ENCODE measurements around the gene CCDC91. TPM values are rescaled to one million over a fixed set of nuclear protein-coding genes. Genes with fewer than 3 reads are reported as not detected.

The CCDC91 gene
- total RNA-seq, 1 donor from 2014 or later = 13.5 TPM

GRCh38 chr12:28350502-28350901 lies 160.2 kb downstream of the CCDC91 start:
- Histone ChIP-seq H3K36me3 (peaks cover 4 to 12% of the 10 kb centered on the region in 2 donors), H3K27ac (no peak overlapping the region), H3K4me3 (no peak overlapping the region), H3K4me1 (no peaks in the 10 kb centered on the region), H3K27me3 (no peaks in the 10 kb centered on the region), H3K9me3 (peaks cover 0 to 5% of the 10 kb centered on the region in 2 donors)
- intact Hi-C loops (cut with DNase I) = no loop called here
- DNase-seq (ENCODE audit: low spot score in 2 of 2) = no peak
- no peak for TF ChIP-seq CTCF (IDR thresholded peaks at IDR 0.05)

- no peak overlapping the region for H3K4me3 ChIP-seq
- peaks cover 0 to 5% of the 10 kb centered on the region in 2 donors for H3K9me3 ChIP-seq
Observed at GRCh38 chr12:28351414-28351813, 161.2 kb downstream of the CCDC91 start.

GRCh38 chr12:28355161-28355560 lies 164.9 kb downstream of the CCDC91 start:
- Histone ChIP-seq H3K4me1 (no peaks in the 10 kb centered on the region), H3K27me3 (no peaks in the 10 kb centered on the region), H3K4me3 (no peak overlapping the region), H3K9me3 (peaks cover 0 to 5% of the 10 kb centered on the region in 2 donors), H3K27ac (no peak overlapping the region), H3K36me3 (peaks cover 4 to 12% of the 10 kb centered on the region in 2 donors)
- intact Hi-C loops (cut with DNase I) = no loop called here
- TF ChIP-seq CTCF (IDR thresholded peaks at IDR 0.05) = no peak
- DNase-seq (ENCODE audit: low spot score in 2 of 2) = no peak

More at GRCh38 chr12:28351414-28351813, 161.2 kb downstream of the CCDC91 start:
- no peak overlapping the region for H3K27ac ChIP-seq
- H3K27me3 ChIP-seq = no peaks in the 10 kb centered on the region
- intact Hi-C loops (cut with DNase I) = no loop called here
- no peaks in the 10 kb centered on the region for H3K4me1 ChIP-seq
- no peak for DNase-seq (ENCODE audit: low spot score in 2 of 2)
- H3K36me3 ChIP-seq = peaks cover 4 to 12% of the 10 kb centered on the region in 2 donors
- no peak for TF ChIP-seq CTCF (IDR thresholded peaks at IDR 0.05)

- no peaks in the 10 kb centered on the region for H3K4me1 ChIP-seq
- H3K27me3 ChIP-seq = no peaks in the 10 kb centered on the region
- H3K27ac ChIP-seq = no peak overlapping the region
- DNase-seq (ENCODE audit: low spot score in 2 of 2) = no peak
- H3K36me3 ChIP-seq = no peaks in the 10 kb centered on the region
- no peak overlapping the region for H3K4me3 ChIP-seq
- H3K9me3 ChIP-seq = no peaks in the 10 kb centered on the region
- intact Hi-C loops (cut with DNase I) = no loop called here
- no peak for TF ChIP-seq CTCF (IDR thresholded peaks at IDR 0.05)
Observed at GRCh38 chr12:28360253-28360652, 170.0 kb downstream of the CCDC91 start.

GRCh38 chr12:28367326-28367725 lies 177.1 kb downstream of the CCDC91 start:
- intact Hi-C loops (cut with DNase I) = no loop called here
- Histone ChIP-seq H3K36me3 (peaks cover 4 to 23% of the 10 kb centered on the region in 2 donors), H3K27ac (no peak overlapping the region), H3K4me1 (no peaks in the 10 kb centered on the region), H3K9me3 (peaks cover 0 to 33% of the 10 kb centered on the region in 2 donors), H3K4me3 (no peak overlapping the region), H3K27me3 (no peaks in the 10 kb centered on the region)
- no peak for DNase-seq (ENCODE audit: low spot score in 2 of 2)
- no peak for TF ChIP-seq CTCF (IDR thresholded peaks at IDR 0.05)

- Histone ChIP-seq H3K9me3 (peaks cover 0 to 39% of the 10 kb centered on the region in 2 donors), H3K4me3 (no peak overlapping the region), H3K36me3 (peaks cover 4 to 23% of the 10 kb centered on the region in 2 donors), H3K4me1 (no peaks in the 10 kb centered on the region), H3K27ac (no peak overlapping the region), H3K27me3 (no peaks in the 10 kb centered on the region)
- no peak for DNase-seq (ENCODE audit: low spot score in 2 of 2)
- no peak for TF ChIP-seq CTCF (IDR thresholded peaks at IDR 0.05)
- intact Hi-C loops (cut with DNase I) = no loop called here
Observed at GRCh38 chr12:28367993-28368392, 177.7 kb downstream of the CCDC91 start.
